HS-27A (cell line): ENCODE measurements around the gene FAM131B.
A peak's percentile ranks its signal among the peaks of the same experiment; 100 is the strongest.

ENCODE experiments used
- DNase-seq: peaks from one replicate; pipeline ENCODE4 v3.0.0-alpha.2; 2012; ENCODE audit warnings: low read depth, missing footprints

Gene FAM131B

GRCh38 chr7:143382126-143382790 lies 19.7 kb upstream of the FAM131B start:
- no peak for DNase-seq

- DNase-seq: peak; percentile 30
Observed at GRCh38 chr7:143381427-143382125, 19.1 kb upstream of the FAM131B start.

- DNase-seq: peak; percentile 55
Observed at GRCh38 chr7:143380646-143381426, 18.3 kb upstream of the FAM131B start, which contains the start of gene ZYX. ZYX (plus strand) TSS chr7:143381345; CDS start chr7:143381572, 227 bp downstream.

GRCh38 chr7:143380260-143380645 lies 17.7 kb upstream of the FAM131B start:
- peak; percentile 39 for DNase-seq

GRCh38 chr7:143379611-143380259 lies 17.2 kb upstream of the FAM131B start:
- no peak for DNase-seq

GRCh38 chr7:143376396-143376795 lies 13.9 kb upstream of the FAM131B start:
- no peak for DNase-seq

- DNase-seq: no peak
Observed at GRCh38 chr7:143375298-143376034, 13.0 kb upstream of the FAM131B start.

GRCh38 chr7:143374561-143374960 lies 12.0 kb upstream of the FAM131B start:
- DNase-seq: no peak

- DNase-seq: no peak
Observed at GRCh38 chr7:143373255-143373794, 10.8 kb upstream of the FAM131B start.

GRCh38 chr7:143372070-143372469 lies 9.6 kb upstream of the FAM131B start:
- peak; percentile 20 for DNase-seq

GRCh38 chr7:143369678-143370651 lies 7.5 kb upstream of the FAM131B start:
- no peak for DNase-seq

GRCh38 chr7:143368387-143368786 lies 5.9 kb upstream of the FAM131B start:
- DNase-seq: no peak

- no peak for DNase-seq
Observed at GRCh38 chr7:143367972-143368371, 5.5 kb upstream of the FAM131B start.

GRCh38 chr7:143363016-143363937 lies 764 bp upstream of the FAM131B start:
- DNase-seq: no peak

- DNase-seq: no peak
Observed at GRCh38 chr7:143361552-143362130, 872 bp downstream of the FAM131B start.

GRCh38 chr7:143360788-143361551 lies 1.5 kb downstream of the FAM131B start:
- no peak for DNase-seq

GRCh38 chr7:143359771-143360353 lies 2.7 kb downstream of the FAM131B start:
- no peak for DNase-seq
